Fibroblast of skin of right biceps (primary cell): Measurements from ENCODE around the gene CRPPA.
"Not testable (repeated sequence)": the region's sequence is repeated elsewhere in the genome, so short reads cannot be mapped to it uniquely, and the experiment has no call there.

Experiments
- DNase-seq: peaks from one replicate; pipeline ENCODE4 v3.0.0-alpha.2; 2013

Gene CRPPA

GRCh38 chr7:16421333-16422102 is at the start of gene CRPPA:
CRPPA (minus strand) TSS chr7:16421538; CDS start chr7:16421322, 216 bp downstream.
- DNase-seq, result peak; percentile 52

GRCh38 chr7:16465469-16466361 is 44.4 kb upstream of the CRPPA start, which contains the start of gene SOSTDC1:
SOSTDC1 (minus strand) TSS chr7:16465738; CDS start chr7:16465668, 70 bp downstream.
- DNase-seq, result peak; percentile 12

- DNase-seq, result no peak
Measured at GRCh38 chr7:16463949-16464715, 42.8 kb upstream of the CRPPA start.

- peak; percentile 43 for DNase-seq
Measured at GRCh38 chr7:16463520-16463919, 42.2 kb upstream of the CRPPA start.

- no peak for DNase-seq
Measured at GRCh38 chr7:16462431-16462889, 41.1 kb upstream of the CRPPA start.

GRCh38 chr7:16460789-16461493 is 39.6 kb upstream of the CRPPA start:
- peak; percentile 15 for DNase-seq

- not testable (repeated sequence) for DNase-seq
Measured at GRCh38 chr7:16456303-16456702, 35.0 kb upstream of the CRPPA start.

GRCh38 chr7:16455591-16455990 is 34.3 kb upstream of the CRPPA start:
- DNase-seq, result no peak

GRCh38 chr7:16450366-16450765 is 29.0 kb upstream of the CRPPA start:
- DNase-seq, result no peak

GRCh38 chr7:16447876-16448275 is 26.5 kb upstream of the CRPPA start:
- no peak for DNase-seq

- DNase-seq, result no peak
Measured at GRCh38 chr7:16446508-16446907, 25.2 kb upstream of the CRPPA start.

GRCh38 chr7:16443871-16444270 is 22.5 kb upstream of the CRPPA start:
- DNase-seq, result not testable (repeated sequence)

GRCh38 chr7:16438988-16439387 is 17.6 kb upstream of the CRPPA start:
- DNase-seq, result no peak

- no peak for DNase-seq
Measured at GRCh38 chr7:16436306-16436705, 15.0 kb upstream of the CRPPA start.

GRCh38 chr7:16433568-16434122 is 12.3 kb upstream of the CRPPA start:
- no peak for DNase-seq

GRCh38 chr7:16432425-16432731 is 11.0 kb upstream of the CRPPA start:
- DNase-seq, result no peak

- DNase-seq, result peak; percentile 24
Measured at GRCh38 chr7:16431646-16432424, 10.5 kb upstream of the CRPPA start.

GRCh38 chr7:16430133-16430532 is 8.8 kb upstream of the CRPPA start:
- DNase-seq, result peak; percentile 16

- DNase-seq, result peak; percentile 87
Measured at GRCh38 chr7:16428672-16429071, 7.3 kb upstream of the CRPPA start.

- DNase-seq, result no peak
Measured at GRCh38 chr7:16428182-16428581, 6.8 kb upstream of the CRPPA start.

- DNase-seq, result peak; percentile 48
Measured at GRCh38 chr7:16423761-16424160, 2.4 kb upstream of the CRPPA start.
